Naive thymus-derived CD4-positive, alpha-beta T cell (primary cell): ENCODE data around the gene APBB1IP. TPM values are rescaled to one million over a fixed set of nuclear protein-coding genes. Genes with fewer than 3 reads are reported as not detected.
"Not testable (repeated sequence)": the region's sequence is repeated elsewhere in the genome, so short reads cannot be mapped to it uniquely, and the experiment has no call there.

Source experiments
- ATAC-seq: fragments of 150-1000 bp; cut with Tn5 transposase; 2 replicates; pipeline ENCODE4 v1.10.0; 2021; ENCODE audit warnings: mild to moderate bottlenecking, moderate library complexity
- CTCF ChIA-PET: fragments of 350-600 bp; sonication (Branson Sonifier 250); formaldehyde crosslinking; loops from one replicate; lab custom pipeline; 2021; ENCODE audit warnings: antibody characterized with exemption; lab: Charles Lee
- POLR2A ChIA-PET: fragments of 350-600 bp; sonication (Branson Sonifier 250); formaldehyde crosslinking; loops from one replicate; lab custom pipeline; 2021; ENCODE audit warnings: antibody characterized with exemption, inconsistent platforms; lab: Charles Lee
- DNase-seq, 9 donors: peaks; one replicate each; pipeline versions ENCODE4 v3.0.0 to v3.0.0-alpha.2; 2020 to 2022; ENCODE audit warnings: mixed read lengths in 1 of 9
- H3K27ac ChIP-seq: one replicate; pipeline ENCODE4 v1.7.0; 2013; ENCODE audit warnings: mild to moderate bottlenecking, low read depth, low read length, moderate library complexity
- H3K27me3 ChIP-seq, 2 donors: one replicate each; pipeline ENCODE4 v1.7.0; 2013; ENCODE audit warnings: low read length in 2 of 2, mild to moderate bottlenecking in 2 of 2, moderate library complexity in 2 of 2; ENCODE audit not compliant: control insufficient read depth in 2 of 2, insufficient read depth in 2 of 2
- H3K36me3 ChIP-seq, 3 experiments: 1 replicate in 2 of 3; 2 replicates in 1 of 3; pipeline ENCODE4 v1.7.0; 2013; ENCODE audit warnings: low read length in 3 of 3, mild to moderate bottlenecking in 3 of 3, moderate library complexity in 1 of 3; ENCODE audit not compliant: insufficient read depth in 3 of 3, control insufficient read depth in 2 of 3
- H3K4me1 ChIP-seq, 2 donors: one replicate each; pipeline ENCODE4 v1.7.0; 2013; ENCODE audit warnings: low read length in 2 of 2, mild to moderate bottlenecking in 2 of 2, moderate library complexity in 1 of 2; ENCODE audit not compliant: control insufficient read depth in 2 of 2, insufficient read depth in 2 of 2
- H3K4me3 ChIP-seq: 2 replicates; pipeline ENCODE4 v1.7.0; 2013; ENCODE audit warnings: mild to moderate bottlenecking, low read length
- H3K9me3 ChIP-seq, 3 experiments: 1 replicate in 2 of 3; 2 replicates in 1 of 3; pipeline ENCODE4 v1.7.0; 2013; ENCODE audit warnings: low read length in 3 of 3; ENCODE audit not compliant: control insufficient read depth in 2 of 3
- H3K27ac Mint-ChIP-seq, 9 donors: one replicate each; pipeline ENCODE4 v1.8.0; 2020 to 2022; ENCODE audit warnings: mixed read lengths in 9 of 9, mild to moderate bottlenecking in 8 of 9, moderate library complexity in 5 of 9, inconsistent platforms in 2 of 9
- H3K27me3 Mint-ChIP-seq, 5 donors: one replicate each; pipeline ENCODE4 v1.8.0; 2021 to 2022; ENCODE audit warnings: mixed read lengths in 5 of 5, mild to moderate bottlenecking in 1 of 5
- H3K36me3 Mint-ChIP-seq, 5 donors: one replicate each; pipeline ENCODE4 v1.8.0; 2020 to 2022; ENCODE audit warnings: mixed read lengths in 5 of 5, mild to moderate bottlenecking in 3 of 5, inconsistent platforms in 1 of 5
- H3K4me1 Mint-ChIP-seq, 7 donors: one replicate each; pipeline ENCODE4 v1.8.0; 2020 to 2022; ENCODE audit warnings: mixed read lengths in 7 of 7, mild to moderate bottlenecking in 3 of 7, inconsistent platforms in 1 of 7
- H3K4me3 Mint-ChIP-seq, 10 donors: one replicate each; pipeline ENCODE4 v1.8.0; 2020 to 2022; ENCODE audit warnings: mild to moderate bottlenecking in 10 of 10, mixed read lengths in 10 of 10, moderate library complexity in 6 of 10, inconsistent platforms in 2 of 10
- H3K9me3 Mint-ChIP-seq, 11 donors: one replicate each; pipeline ENCODE4 v1.8.0; 2020 to 2022; ENCODE audit warnings: mixed read lengths in 11 of 11, mild to moderate bottlenecking in 4 of 11, inconsistent platforms in 1 of 11, moderate library complexity in 1 of 11
- intact Hi-C, 2 donors: fragments of 100-400 bp; cut with micrococcal nuclease; formaldehyde crosslinking; loops; one replicate each; pipeline ENCODE4 v1.15.1; 2023
- polyA plus RNA-seq, 2 donors: library from polyadenylated mRNA; unstranded; fragments of 300-500 nt; fragmentation: Illumina TruSeq; gene quantifications; one replicate each; pipeline ENCODE4 v1.2.3, GENCODE V29; 2021
- total RNA-seq, 6 experiments: library from RNA in 5 of 6; stranded (reverse) in 5 of 6; gene quantifications; 1 replicate in 5 of 6; 2 replicates in 1 of 6; pipeline ENCODE4 v1.2.3 and lab custom pipeline; 2021 to 2026

The APBB1IP gene
- total and polyA plus RNA-seq, 7 experiments from 2014 or later = 60.2 to 101 (median 71.7) TPM

DNA sequence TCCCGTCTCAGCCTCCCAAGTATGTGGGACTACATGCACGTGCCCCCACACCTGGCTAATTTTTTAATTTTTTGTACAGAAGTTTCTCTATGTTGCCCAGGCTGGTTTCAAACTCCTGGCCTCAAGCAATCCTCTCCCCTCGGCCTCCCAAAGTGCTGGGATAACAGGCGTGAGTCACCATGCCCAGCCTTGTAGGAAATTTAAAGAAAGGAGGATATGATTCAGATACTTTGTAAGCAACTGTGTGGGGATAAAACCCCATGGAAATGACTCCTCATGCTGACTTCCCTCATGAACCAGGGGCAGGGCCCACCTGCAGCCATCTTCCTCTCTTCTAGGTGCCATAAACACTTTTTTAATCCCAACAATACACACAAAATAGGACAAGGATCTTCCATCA is 50.2 kb downstream of the APBB1IP start:
- ChIA-PET CTCF (no interaction called here), POLR2A (interaction anchor here (1.0 to 2.6 kb wide), 3 partner anchors 14 to 50 kb away, joined by 3 to 15 read pairs (median 5); partner anchors contain the start of gene APBB1IP)
- ATAC-seq (no peak), DNase-seq (no peak)
- H3K9me3 ChIP-seq = no peaks in the 10 kb centered on the region
- Mint-ChIP-seq H3K4me3 (peak overlapping the region in 9 of 10 donors; percentile 32 to 80 (median 45)), H3K27me3 (no peaks in the 10 kb centered on the region), H3K36me3 (peaks cover 14 to 31% (median 24%) of the 10 kb centered on the region in 5 donors), H3K4me1 (peaks cover 50 to 80% (median 73%) of the 10 kb centered on the region in 7 donors), H3K27ac (peak overlapping the region; percentile 72 to 96 (median 94)), H3K9me3 (peaks cover 0 to 8% (median 0%) of the 10 kb centered on the region in 11 donors)
- no peak overlapping the region for H3K4me3 ChIP-seq
- intact Hi-C loops = loop anchor here (5.0 to 10.0 kb wide), 6 partner anchors 34 to 1844 kb away; partner anchors contain the start of genes ACBD5 (in 2 of the 2), PDSS1 (in 1 of the 2) and RAB18 (in 1 of the 2)
- H3K4me1 ChIP-seq = peaks cover 45 to 53% of the 10 kb centered on the region in 2 donors
- peaks cover under 1 to 16% (median 6%) of the 10 kb centered on the region in 3 experiments for H3K36me3 ChIP-seq
- no peaks in the 10 kb centered on the region for H3K27me3 ChIP-seq
- H3K27ac ChIP-seq = peak overlapping the region; percentile 84

DNA sequence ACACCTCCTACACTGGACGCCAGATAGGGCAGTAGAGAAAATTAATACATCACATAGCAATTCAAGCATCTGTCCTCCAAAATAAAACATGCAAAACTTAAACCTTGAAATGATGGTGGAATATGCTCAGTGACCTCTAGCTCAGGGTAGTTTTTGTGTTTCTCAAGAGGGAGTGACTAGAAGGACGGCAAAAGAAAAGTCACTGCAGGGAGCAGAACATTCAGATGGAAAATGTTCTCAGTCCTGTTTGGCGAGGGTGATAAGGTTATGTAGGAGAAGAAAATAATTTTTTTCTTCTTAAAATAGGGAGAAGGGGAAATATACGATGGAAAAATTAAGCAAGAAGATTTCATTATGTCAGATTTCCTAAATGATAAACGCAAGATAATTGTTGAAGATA is 50.9 kb downstream of the APBB1IP start:
- H3K4me1 ChIP-seq = peaks cover 38 to 46% of the 10 kb centered on the region in 2 donors
- no peak for DNase-seq
- peaks cover 14 to 39% (median 29%) of the 10 kb centered on the region in 5 donors for H3K36me3 Mint-ChIP-seq
- intact Hi-C loops = loop anchor here (5.0 to 10.0 kb wide), 6 partner anchors 33 to 1843 kb away; partner anchors contain the start of genes ACBD5 (in 2 of the 2), PDSS1 (in 1 of the 2) and RAB18 (in 1 of the 2)
- no peak for ATAC-seq
- ChIA-PET POLR2A (interaction anchor here (0.7 to 2.2 kb wide), 3 partner anchors 15 to 97 kb away, joined by 4 to 5 read pairs (median 5); no protein-coding TSS in a partner anchor), CTCF (no interaction called here)
- H3K9me3 Mint-ChIP-seq = peaks cover 0 to 8% (median 0%) of the 10 kb centered on the region in 11 donors
- H3K36me3 ChIP-seq = peaks cover 6 to 22% (median 14%) of the 10 kb centered on the region in 3 experiments
- peak overlapping the region; percentile 84 for H3K27ac ChIP-seq
- no peaks in the 10 kb centered on the region for H3K27me3 ChIP-seq
- H3K4me3 Mint-ChIP-seq = peak overlapping the region in 9 of 10 donors; percentile 32 to 80 (median 45)
- H3K4me1 Mint-ChIP-seq = peaks cover 43 to 78% (median 66%) of the 10 kb centered on the region in 7 donors
- no peaks in the 10 kb centered on the region for H3K9me3 ChIP-seq
- peak overlapping the region; percentile 72 to 96 (median 94) for H3K27ac Mint-ChIP-seq
- H3K4me3 ChIP-seq = no peak overlapping the region
- H3K27me3 Mint-ChIP-seq = no peaks in the 10 kb centered on the region

DNA sequence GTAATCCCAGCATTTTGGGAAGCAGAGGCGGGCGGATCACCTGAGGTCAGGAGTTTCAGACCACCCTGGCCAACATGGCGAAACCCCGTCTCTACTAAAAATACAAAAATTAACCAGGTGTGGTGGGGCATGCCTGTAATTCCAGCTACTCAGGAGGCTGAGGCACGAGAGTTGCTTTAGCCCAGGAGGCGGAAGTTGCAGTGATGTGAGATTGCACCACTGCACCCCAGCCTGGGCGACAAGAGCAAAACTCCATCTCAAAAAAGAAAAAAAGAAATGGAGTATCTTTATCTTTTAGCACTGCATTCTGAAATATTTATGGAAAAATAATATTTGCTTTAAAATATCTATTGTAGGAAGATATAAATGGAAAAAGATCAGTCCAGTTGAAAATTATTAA is 52.2 kb downstream of the APBB1IP start:
- Mint-ChIP-seq H3K36me3 (peaks cover 14 to 43% (median 32%) of the 10 kb centered on the region in 5 donors), H3K4me1 (peaks cover 40 to 73% (median 57%) of the 10 kb centered on the region in 7 donors), H3K27ac (peak overlapping the region in 3 of 9 donors; percentile 52 to 92 (median 69))
- ATAC-seq, H3K9me3 ChIP-seq, H3K9me3 Mint-ChIP-seq, DNase-seq, H3K4me3 ChIP-seq, H3K27me3 Mint-ChIP-seq, H3K27ac ChIP-seq, intact Hi-C loops, H3K4me3 Mint-ChIP-seq, H3K27me3 ChIP-seq: not testable (repeated sequence)
- Histone ChIP-seq H3K36me3 (peaks cover 6 to 34% (median 15%) of the 10 kb centered on the region in 3 experiments), H3K4me1 (peaks cover 27 to 38% of the 10 kb centered on the region in 2 donors)
- ChIA-PET POLR2A (interaction anchor here (0.8 to 2.2 kb wide), 8 partner anchors 9 to 48 kb away, joined by 3 to 5 read pairs (median 4); no protein-coding TSS in a partner anchor), CTCF (interaction anchor here (0.7 kb wide), 1 partner anchor 34 kb away, joined by 3 read pairs; no protein-coding TSS in a partner anchor)

GRCh38 chr10:26491276-26491675 is 53.1 kb downstream of the APBB1IP start:
- H3K4me3 Mint-ChIP-seq = no peak overlapping the region
- H3K9me3 ChIP-seq = no peaks in the 10 kb centered on the region
- no peak for ATAC-seq
- H3K27ac Mint-ChIP-seq = peak overlapping the region in 3 of 9 donors; percentile 11 to 43 (median 31)
- no peaks in the 10 kb centered on the region for H3K27me3 Mint-ChIP-seq
- peaks cover 33 to 73% (median 48%) of the 10 kb centered on the region in 7 donors for H3K4me1 Mint-ChIP-seq
- intact Hi-C loops = no loop called here
- POLR2A ChIA-PET = interaction anchor here (0.6 to 1.6 kb wide), 2 partner anchors 49 to 1684 kb away, joined by 3 to 4 read pairs; no protein-coding TSS in a partner anchor
- H3K27me3 ChIP-seq = no peaks in the 10 kb centered on the region
- peaks cover 6 to 40% (median 15%) of the 10 kb centered on the region in 3 experiments for H3K36me3 ChIP-seq
- H3K4me1 ChIP-seq = peaks cover 21 to 31% of the 10 kb centered on the region in 2 donors
- peaks cover 14 to 44% (median 40%) of the 10 kb centered on the region in 5 donors for H3K36me3 Mint-ChIP-seq
- H3K27ac ChIP-seq = no peak overlapping the region
- no peak for DNase-seq
- H3K9me3 Mint-ChIP-seq = peaks cover 0 to 8% (median 0%) of the 10 kb centered on the region in 11 donors
- H3K4me3 ChIP-seq = no peak overlapping the region
- CTCF ChIA-PET = interaction anchor here (0.7 kb wide), 1 partner anchor 35 kb away, joined by 3 read pairs; no protein-coding TSS in a partner anchor

GRCh38 chr10:26491934-26492333 is 53.8 kb downstream of the APBB1IP start:
- no peak for ATAC-seq
- Mint-ChIP-seq H3K9me3 (peaks cover 0 to 8% (median 0%) of the 10 kb centered on the region in 11 donors), H3K27ac (peak overlapping the region in 6 of 9 donors; percentile 20 to 87 (median 48)), H3K27me3 (no peaks in the 10 kb centered on the region), H3K36me3 (peaks cover 14 to 46% (median 43%) of the 10 kb centered on the region in 5 donors), H3K4me3 (no peak overlapping the region), H3K4me1 (peaks cover 26 to 69% (median 42%) of the 10 kb centered on the region in 7 donors)
- intact Hi-C loops = no loop called here
- POLR2A ChIA-PET = interaction anchor here (0.6 to 1.1 kb wide), 3 partner anchors 8 to 1684 kb away, joined by 3 to 5 read pairs (median 4); no protein-coding TSS in a partner anchor
- Histone ChIP-seq H3K27me3 (no peaks in the 10 kb centered on the region), H3K4me3 (no peak overlapping the region), H3K36me3 (peaks cover 6 to 45% (median 15%) of the 10 kb centered on the region in 3 experiments), H3K27ac (no peak overlapping the region), H3K9me3 (no peaks in the 10 kb centered on the region), H3K4me1 (peaks cover 14 to 25% of the 10 kb centered on the region in 2 donors)
- no peak for DNase-seq
- CTCF ChIA-PET = interaction anchor here (0.9 kb wide), 1 partner anchor 23 kb away, joined by 3 read pairs; no protein-coding TSS in a partner anchor

DNA sequence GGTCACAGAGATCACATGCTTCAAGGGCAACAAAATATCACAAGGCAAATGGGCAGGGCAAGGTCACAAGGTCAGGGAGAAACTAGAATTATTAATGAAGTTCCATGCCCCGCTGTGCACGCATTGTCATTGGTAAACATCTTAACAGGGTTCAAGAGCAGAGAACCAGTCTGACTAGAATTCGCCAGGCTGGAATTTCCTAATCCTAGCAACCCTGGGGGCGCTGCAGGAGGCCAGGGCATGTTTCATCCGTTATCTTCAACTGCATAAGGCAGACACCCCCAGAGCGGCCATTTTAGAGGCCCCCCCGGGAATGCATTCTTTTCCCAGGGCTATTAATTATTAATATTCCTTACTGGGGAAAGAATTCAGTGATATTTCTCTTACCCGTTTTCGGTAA is 54.6 kb downstream of the APBB1IP start:
- intact Hi-C loops, H3K4me3 Mint-ChIP-seq, H3K4me3 ChIP-seq, H3K27ac ChIP-seq, CTCF ChIA-PET, H3K27me3 ChIP-seq, H3K27me3 Mint-ChIP-seq, H3K9me3 ChIP-seq, DNase-seq, H3K9me3 Mint-ChIP-seq, ATAC-seq: not testable (repeated sequence)
- Histone ChIP-seq H3K4me1 (peaks cover 6 to 19% of the 10 kb centered on the region in 2 donors), H3K36me3 (peaks cover 6 to 52% (median 15%) of the 10 kb centered on the region in 3 experiments)
- H3K4me1 Mint-ChIP-seq = peaks cover 18 to 62% (median 34%) of the 10 kb centered on the region in 7 donors
- H3K27ac Mint-ChIP-seq = peak overlapping the region in 5 of 9 donors; percentile 21 to 87 (median 71)
- peaks cover 14 to 46% (median 42%) of the 10 kb centered on the region in 5 donors for H3K36me3 Mint-ChIP-seq
- POLR2A ChIA-PET = interaction anchor here (1.1 kb wide), 1 partner anchor 9 kb away, joined by 4 read pairs; no protein-coding TSS in a partner anchor
